CD8-positive, alpha-beta memory T cell (primary cell): ENCODE data around the gene TNFRSF1B. TPM values are rescaled to one million over a fixed set of nuclear protein-coding genes. Genes with fewer than 3 reads are reported as not detected.

Experiments
- CTCF ChIA-PET: fragments of 350-600 bp; sonication (Branson Sonifier 250); formaldehyde crosslinking; loops from one replicate; lab custom pipeline; 2021; ENCODE audit warnings: antibody characterized with exemption; lab: Charles Lee
- POLR2A ChIA-PET: fragments of 350-600 bp; sonication (Branson Sonifier 250); formaldehyde crosslinking; loops from one replicate; lab custom pipeline; 2021; ENCODE audit warnings: antibody characterized with exemption; lab: Charles Lee
- DNase-seq, 5 donors: peaks; one replicate each; pipeline versions ENCODE4 v3.0.0 to v3.0.0-alpha.2; 2020 to 2022; ENCODE audit warnings: mixed read lengths in 1 of 5
- H3K27ac ChIP-seq: one replicate; pipeline ENCODE4 v1.7.0; 2013; ENCODE audit warnings: low read depth, mild to moderate bottlenecking, low read length, moderate library complexity
- H3K27me3 ChIP-seq: 2 replicates; pipeline ENCODE4 v1.7.0; 2013; ENCODE audit warnings: low read length, mild to moderate bottlenecking; ENCODE audit not compliant: insufficient read depth, poor library complexity, severe bottlenecking
- H3K36me3 ChIP-seq: 2 replicates; pipeline ENCODE4 v1.7.0; 2013; ENCODE audit warnings: mild to moderate bottlenecking, low read length, moderate library complexity; ENCODE audit not compliant: insufficient read depth
- H3K4me1 ChIP-seq: 2 replicates; pipeline ENCODE4 v1.7.0; 2013; ENCODE audit warnings: mild to moderate bottlenecking, low read length, moderate library complexity; ENCODE audit not compliant: insufficient read depth
- H3K4me3 ChIP-seq: 2 replicates; pipeline ENCODE4 v1.7.0; 2013; ENCODE audit warnings: mild to moderate bottlenecking, low read length
- H3K9me3 ChIP-seq: 2 replicates; pipeline ENCODE4 v1.7.0; 2013; ENCODE audit warnings: mild to moderate bottlenecking, low read length
- H3K27ac Mint-ChIP-seq, 8 donors: one replicate each; pipeline ENCODE4 v1.8.0; 2020 to 2021; ENCODE audit warnings: mixed read lengths in 8 of 8, mild to moderate bottlenecking in 6 of 8, inconsistent platforms in 3 of 8, moderate library complexity in 3 of 8
- H3K27me3 Mint-ChIP-seq, 2 donors: one replicate each; pipeline ENCODE4 v1.8.0; 2020 to 2021; ENCODE audit warnings: mixed read lengths in 2 of 2, mild to moderate bottlenecking in 1 of 2, moderate library complexity in 1 of 2
- H3K36me3 Mint-ChIP-seq, 3 donors: one replicate each; pipeline ENCODE4 v1.8.0; 2020 to 2021; ENCODE audit warnings: mixed read lengths in 3 of 3, inconsistent platforms in 1 of 3, mild to moderate bottlenecking in 1 of 3
- H3K4me1 Mint-ChIP-seq, 3 donors: one replicate each; pipeline ENCODE4 v1.8.0; 2020 to 2021; ENCODE audit warnings: mixed read lengths in 3 of 3, inconsistent platforms in 1 of 3, mild to moderate bottlenecking in 1 of 3
- H3K4me3 Mint-ChIP-seq, 7 donors: one replicate each; pipeline ENCODE4 v1.8.0; 2020 to 2021; ENCODE audit warnings: mixed read lengths in 7 of 7, mild to moderate bottlenecking in 6 of 7, moderate library complexity in 4 of 7, inconsistent platforms in 2 of 7
- H3K9me3 Mint-ChIP-seq, 5 donors: one replicate each; pipeline ENCODE4 v1.8.0; 2020 to 2022; ENCODE audit warnings: mixed read lengths in 5 of 5, mild to moderate bottlenecking in 3 of 5, moderate library complexity in 2 of 5, inconsistent platforms in 1 of 5
- polyA plus RNA-seq: library from polyadenylated mRNA; unstranded; fragments of 300-500 nt; fragmentation: Illumina TruSeq; gene quantifications from one replicate; pipeline ENCODE4 v1.2.3, GENCODE V29; 2021
- total RNA-seq, 2 experiments: library from RNA; stranded (reverse); gene quantifications; one replicate each; pipeline ENCODE4 v1.2.3, GENCODE V29; 2021

TNFRSF1B gene
- total and polyA plus RNA-seq, 3 experiments from 2014 or later = 164 to 174 (median 169) TPM

DNA sequence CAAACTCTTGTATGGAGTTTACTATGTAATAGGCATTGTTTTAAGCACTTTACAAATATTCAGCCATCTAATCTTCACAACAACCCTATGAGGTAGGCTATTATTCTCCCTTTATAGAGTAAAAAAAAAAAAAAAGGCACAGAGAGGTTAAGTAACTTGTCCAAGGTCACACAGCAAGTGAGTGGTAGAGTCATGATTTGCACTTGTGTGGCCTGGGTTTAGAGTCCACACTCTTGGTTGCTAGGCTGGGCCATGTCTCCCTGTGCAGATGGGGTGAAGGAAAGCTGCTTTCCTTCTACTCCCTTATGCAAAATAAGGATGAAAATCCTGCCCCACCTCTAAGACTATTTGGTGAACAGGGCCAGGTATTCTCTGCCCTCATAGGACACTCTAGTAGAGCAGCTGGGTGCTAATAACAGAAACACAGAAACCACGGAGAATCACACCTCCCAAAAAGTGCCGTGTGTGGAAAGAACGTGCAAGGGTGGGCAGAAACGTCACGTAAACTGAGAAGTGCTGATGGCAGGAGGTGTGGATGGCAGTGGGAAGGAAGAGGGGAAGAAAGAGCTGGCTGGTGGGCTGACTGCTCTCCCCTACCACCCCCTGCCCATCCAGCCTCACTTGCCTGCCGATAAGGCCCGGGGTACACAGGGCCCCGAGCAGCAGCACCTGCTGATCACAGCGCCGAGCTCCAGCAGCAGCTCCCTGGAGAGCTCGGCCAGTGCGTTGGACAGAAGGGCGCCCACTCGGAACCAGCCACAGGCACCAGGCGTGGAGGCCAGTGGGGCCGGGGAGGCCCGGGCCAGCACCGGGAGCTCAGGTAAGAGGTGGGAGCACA is 34.8 kb downstream of the TNFRSF1B start:
- Mint-ChIP-seq H3K4me1 (peaks cover 48 to 73% (median 56%) of the 10 kb centered on the region in 3 donors), H3K4me3 (peak overlapping the region; percentile 6 to 67 (median 51)), H3K27me3 (no peaks in the 10 kb centered on the region), H3K36me3 (peaks cover 0 to 76% (median 6%) of the 10 kb centered on the region in 3 donors), H3K27ac (peak overlapping the region; percentile 69 to 96 (median 90)), H3K9me3 (no peaks in the 10 kb centered on the region)
- Histone ChIP-seq H3K27me3 (no peaks in the 10 kb centered on the region), H3K9me3 (no peaks in the 10 kb centered on the region), H3K4me3 (no peak overlapping the region), H3K36me3 (peaks cover 16% of the 10 kb centered on the region), H3K4me1 (peaks cover 41% of the 10 kb centered on the region), H3K27ac (peak overlapping the region; percentile 47)
- ChIA-PET POLR2A (interaction anchor here (0.6 to 1.5 kb wide), 2 partner anchors 8 to 23 kb away, joined by 5 read pairs; no protein-coding TSS in a partner anchor), CTCF (interaction anchor here (0.9 to 16.9 kb wide), 4 partner anchors 11 to 80 kb away, joined by 3 to 348 read pairs (median 4); partner anchors contain the start of gene VPS13D)
- peak in 4 of 5 donors; percentile 21 to 70 (median 50) for DNase-seq

DNA sequence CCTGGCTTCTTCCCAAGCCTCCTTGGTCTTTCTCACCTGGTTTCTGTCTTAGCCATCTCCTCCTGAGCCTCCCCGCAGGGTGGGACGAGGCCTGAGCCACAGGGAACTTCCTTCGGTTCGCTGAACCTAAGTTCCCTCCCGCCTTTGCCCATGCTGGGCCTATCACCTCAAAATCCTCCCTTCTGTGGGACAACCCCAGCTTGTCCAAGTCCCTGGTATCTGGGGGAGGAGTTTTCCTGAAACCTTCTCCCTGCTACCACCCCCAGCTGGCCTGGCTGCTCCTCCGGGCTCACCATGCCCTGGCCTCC is 35.4 kb downstream of the TNFRSF1B start:
- Histone ChIP-seq H3K27me3 (no peaks in the 10 kb centered on the region), H3K9me3 (no peaks in the 10 kb centered on the region), H3K27ac (peak overlapping the region; percentile 47), H3K4me3 (no peak overlapping the region), H3K36me3 (peaks cover 16% of the 10 kb centered on the region), H3K4me1 (peaks cover 41% of the 10 kb centered on the region)
- H3K4me1 Mint-ChIP-seq = peaks cover 48 to 73% (median 56%) of the 10 kb centered on the region in 3 donors
- no peaks in the 10 kb centered on the region for H3K27me3 Mint-ChIP-seq
- H3K36me3 Mint-ChIP-seq = peaks cover 0 to 76% (median 6%) of the 10 kb centered on the region in 3 donors
- ChIA-PET POLR2A (interaction anchor here (1.5 kb wide), 1 partner anchor 24 kb away, joined by 5 read pairs; no protein-coding TSS in a partner anchor), CTCF (interaction anchor here (0.9 to 16.9 kb wide), 4 partner anchors 12 to 81 kb away, joined by 3 to 348 read pairs (median 4); partner anchors contain the start of gene VPS13D)
- H3K27ac Mint-ChIP-seq = peak overlapping the region; percentile 48 to 93 (median 84)
- H3K9me3 Mint-ChIP-seq = no peaks in the 10 kb centered on the region
- H3K4me3 Mint-ChIP-seq = peak overlapping the region in 5 of 7 donors; percentile 14 to 62 (median 43)
- no peak for DNase-seq

DNA sequence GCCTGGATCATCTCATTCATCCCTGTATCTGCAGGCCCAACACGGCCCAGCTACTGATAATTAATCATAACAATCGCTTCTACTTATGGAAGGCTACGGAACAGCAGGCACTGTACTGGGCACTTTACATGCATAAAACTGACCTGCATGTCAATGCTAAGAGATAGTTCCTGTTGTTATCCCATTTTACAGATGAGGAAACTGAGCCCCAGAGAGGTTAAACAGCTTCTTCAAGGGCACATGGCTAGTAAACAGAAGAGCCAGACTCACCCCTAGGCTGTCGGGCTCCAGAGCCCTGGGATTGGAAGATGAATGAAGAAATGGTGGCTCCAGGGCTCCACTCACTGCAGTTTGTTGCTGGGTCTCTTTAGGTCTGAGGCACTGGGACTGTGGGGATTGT is 35.8 kb downstream of the TNFRSF1B start:
- POLR2A ChIA-PET = interaction anchor here (1.5 kb wide), 1 partner anchor 24 kb away, joined by 5 read pairs; no protein-coding TSS in a partner anchor

DNA sequence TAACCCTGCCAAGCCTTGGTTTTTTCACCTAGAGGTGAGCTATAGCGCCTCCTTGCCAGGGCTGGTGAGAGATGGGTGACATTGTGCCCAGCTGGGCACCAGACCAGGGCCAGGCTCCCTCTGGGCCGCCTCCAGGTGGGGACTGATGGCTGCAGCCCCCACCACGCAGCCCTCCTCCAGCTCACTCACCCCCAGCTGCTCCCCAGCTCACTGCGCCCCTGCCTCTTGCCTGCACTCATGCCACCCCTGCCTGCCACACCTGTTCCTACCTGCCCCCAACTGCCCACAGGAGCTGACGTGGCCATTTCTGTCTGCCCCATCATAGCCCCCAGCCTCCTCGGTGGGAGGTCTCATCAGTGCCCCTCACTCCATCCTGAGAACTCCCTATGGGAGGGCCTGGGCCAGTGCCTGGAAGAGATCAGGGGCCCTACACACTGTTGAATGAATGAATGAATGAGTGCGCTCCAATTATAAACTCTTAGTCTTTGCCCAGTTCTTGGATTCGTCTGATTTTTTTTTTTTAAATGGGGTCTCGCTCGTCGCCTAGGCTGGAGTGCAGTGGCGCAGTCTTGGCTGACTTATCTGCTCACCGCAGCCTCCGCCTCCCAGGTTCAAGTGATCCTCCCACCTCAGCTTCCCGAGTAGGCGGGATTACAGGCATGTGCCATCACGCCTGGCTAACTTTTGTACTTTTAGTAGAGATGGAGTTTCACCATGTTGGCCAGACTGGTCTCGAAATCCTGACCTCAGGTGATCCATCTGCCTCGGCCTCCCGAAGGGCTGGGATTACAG is 36.6 kb downstream of the TNFRSF1B start:
- POLR2A ChIA-PET = interaction anchor here (0.7 kb wide), 1 partner anchor 25 kb away, joined by 3 read pairs; no protein-coding TSS in a partner anchor
- no peaks in the 10 kb centered on the region for H3K9me3 ChIP-seq
- H3K36me3 ChIP-seq = peaks cover 16% of the 10 kb centered on the region
- no peaks in the 10 kb centered on the region for H3K27me3 ChIP-seq
- Mint-ChIP-seq H3K36me3 (peaks cover 0 to 78% (median 4%) of the 10 kb centered on the region in 3 donors), H3K4me1 (peaks cover 51 to 76% (median 62%) of the 10 kb centered on the region in 3 donors), H3K4me3 (peak overlapping the region in 5 of 7 donors; percentile 39 to 70 (median 66)), H3K27ac (peak overlapping the region; percentile 79 to 97 (median 86)), H3K9me3 (no peaks in the 10 kb centered on the region), H3K27me3 (no peaks in the 10 kb centered on the region)
- H3K4me1 ChIP-seq = peaks cover 43% of the 10 kb centered on the region
- DNase-seq = no peak
- H3K4me3 ChIP-seq = no peak overlapping the region
- H3K27ac ChIP-seq = peak overlapping the region; percentile 47
- CTCF ChIA-PET = interaction anchor here (16.9 kb wide), 1 partner anchor 82 kb away, joined by 348 read pairs; no protein-coding TSS in a partner anchor

More for the DNA sequence above, 35.8 kb downstream of the TNFRSF1B start:
- H3K4me3 Mint-ChIP-seq = peak overlapping the region in 6 of 7 donors; percentile 14 to 62 (median 42)
- no peak overlapping the region for H3K4me3 ChIP-seq
- peaks cover 16% of the 10 kb centered on the region for H3K36me3 ChIP-seq
- peaks cover 41% of the 10 kb centered on the region for H3K4me1 ChIP-seq
- no peak overlapping the region for H3K27ac ChIP-seq
- H3K27me3 Mint-ChIP-seq = no peaks in the 10 kb centered on the region
- peaks cover 0 to 75% (median 6%) of the 10 kb centered on the region in 3 donors for H3K36me3 Mint-ChIP-seq
- no peaks in the 10 kb centered on the region for H3K27me3 ChIP-seq
- no peak for DNase-seq
- peaks cover 48 to 73% (median 56%) of the 10 kb centered on the region in 3 donors for H3K4me1 Mint-ChIP-seq
- peak overlapping the region; percentile 48 to 97 (median 84) for H3K27ac Mint-ChIP-seq
- no peaks in the 10 kb centered on the region for H3K9me3 ChIP-seq
- CTCF ChIA-PET = interaction anchor here (0.9 to 16.9 kb wide), 4 partner anchors 12 to 81 kb away, joined by 3 to 348 read pairs (median 4); partner anchors contain the start of gene VPS13D
- no peaks in the 10 kb centered on the region for H3K9me3 Mint-ChIP-seq

DNA sequence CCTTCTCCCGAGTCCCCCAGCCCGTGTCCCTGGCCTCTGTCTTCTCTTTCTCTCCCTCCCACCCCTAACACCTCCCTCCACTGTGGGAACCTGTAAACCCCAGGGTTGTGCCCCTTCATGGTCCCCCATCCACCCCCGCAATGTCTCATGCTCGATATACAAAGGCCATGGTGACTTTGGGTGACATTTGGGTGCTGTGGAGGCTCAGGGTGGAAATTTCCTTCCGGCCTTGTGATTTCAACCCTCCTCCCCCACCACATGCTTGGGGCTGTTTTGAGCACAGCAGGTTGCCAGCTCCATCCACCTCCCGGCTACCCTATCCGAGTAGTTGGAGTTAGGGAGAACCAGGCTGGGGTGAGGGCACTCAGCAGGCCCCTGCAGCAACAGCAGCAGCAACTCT is 37.3 kb downstream of the TNFRSF1B start:
- no peak overlapping the region for H3K27ac ChIP-seq
- Mint-ChIP-seq H3K27me3 (no peaks in the 10 kb centered on the region), H3K36me3 (peaks cover 0 to 82% (median 4%) of the 10 kb centered on the region in 3 donors), H3K4me1 (peaks cover 57 to 79% (median 69%) of the 10 kb centered on the region in 3 donors), H3K9me3 (no peaks in the 10 kb centered on the region), H3K27ac (peak overlapping the region; percentile 54 to 97 (median 86)), H3K4me3 (peak overlapping the region in 6 of 7 donors; percentile 3 to 79 (median 52))
- H3K36me3 ChIP-seq = peaks cover 16% of the 10 kb centered on the region
- no peaks in the 10 kb centered on the region for H3K27me3 ChIP-seq
- ChIA-PET POLR2A (no interaction called here), CTCF (interaction anchor here (0.6 to 16.9 kb wide), 2 partner anchors 83 to 255 kb away, joined by 3 to 348 read pairs; no protein-coding TSS in a partner anchor)
- peak in 2 of 5 donors; percentile 24 to 31 for DNase-seq
- peaks cover 50% of the 10 kb centered on the region for H3K4me1 ChIP-seq
- no peaks in the 10 kb centered on the region for H3K9me3 ChIP-seq
- H3K4me3 ChIP-seq = no peak overlapping the region

DNA sequence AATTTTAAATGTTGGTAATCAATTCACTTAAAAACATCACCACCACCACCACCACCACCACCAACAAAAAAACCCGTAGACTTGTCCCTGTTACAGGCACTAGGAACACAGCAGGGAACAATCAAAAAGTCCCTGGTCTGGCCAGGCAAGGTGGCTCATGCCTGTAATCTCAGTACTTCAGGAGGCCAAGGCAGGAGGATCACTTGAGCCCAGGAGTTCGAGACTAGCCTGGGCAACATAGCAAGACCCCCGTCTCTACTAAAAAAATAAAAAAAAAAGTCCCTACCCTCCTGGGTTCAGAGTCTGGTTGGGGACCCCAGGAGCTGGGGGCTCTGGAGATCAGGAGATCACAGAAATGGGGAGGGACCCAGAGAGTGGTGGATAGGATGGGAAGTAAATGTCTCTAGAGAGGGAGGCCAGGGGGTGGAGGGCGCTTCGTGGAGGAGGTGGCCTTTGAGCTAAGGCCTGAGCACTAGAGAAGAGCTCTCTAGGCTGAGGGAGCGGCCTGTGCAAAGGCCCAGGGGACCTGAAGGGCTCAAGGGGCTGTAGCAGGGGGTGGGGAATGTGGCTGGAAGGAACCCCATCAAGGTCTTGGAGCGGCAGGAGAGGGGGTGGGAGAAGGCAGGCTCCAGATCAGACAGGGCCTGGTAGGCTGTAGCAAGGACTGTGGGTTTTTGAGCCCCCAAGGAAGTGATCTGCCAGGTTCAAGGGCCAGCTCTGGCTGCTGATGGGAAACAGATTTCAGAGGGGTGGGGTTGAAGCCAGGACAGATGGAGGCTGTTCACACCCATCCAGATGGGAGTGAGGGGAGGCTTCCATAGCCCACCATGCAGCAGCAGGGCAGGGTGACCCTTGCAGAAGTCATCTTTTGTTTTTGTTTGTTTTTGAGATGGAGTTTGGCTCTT is 38.2 kb downstream of the TNFRSF1B start:
- Histone ChIP-seq H3K36me3 (peaks cover 16% of the 10 kb centered on the region), H3K27me3 (no peaks in the 10 kb centered on the region), H3K4me3 (no peak overlapping the region), H3K4me1 (peaks cover 58% of the 10 kb centered on the region), H3K27ac (no peak overlapping the region), H3K9me3 (no peaks in the 10 kb centered on the region)
- DNase-seq = no peak
- H3K36me3 Mint-ChIP-seq = peaks cover 0 to 78% (median 4%) of the 10 kb centered on the region in 3 donors
- H3K4me1 Mint-ChIP-seq = peaks cover 64 to 81% (median 75%) of the 10 kb centered on the region in 3 donors
- peak overlapping the region; percentile 74 to 97 (median 88) for H3K27ac Mint-ChIP-seq
- H3K4me3 Mint-ChIP-seq = peak overlapping the region in 2 of 7 donors; percentile 24 to 74
- CTCF ChIA-PET = interaction anchor here (0.6 to 16.9 kb wide), 3 partner anchors 36 to 255 kb away, joined by 3 to 348 read pairs (median 3); no protein-coding TSS in a partner anchor
- H3K27me3 Mint-ChIP-seq = no peaks in the 10 kb centered on the region
- POLR2A ChIA-PET = no interaction called here
- H3K9me3 Mint-ChIP-seq = no peaks in the 10 kb centered on the region
